ENCODE measurements around the gene DCAF6.

The DCAF6 gene

GRCh38 chr1:168092566-168093355 is 156.3 kb downstream of the DCAF6 start:
- no peak for TF ChIP-seq CTCF (IDR thresholded peaks at IDR 0.05; ENCODE audit: borderline replicate concordance, insufficient read depth, low read depth, low read length)
- no peak overlapping the region for H3K4me3 ChIP-seq (ENCODE audit: low read depth, low read length)

- no peak for TF ChIP-seq CTCF (IDR thresholded peaks at IDR 0.05; ENCODE audit: borderline replicate concordance, insufficient read depth, low read depth, low read length)
- H3K4me3 ChIP-seq (ENCODE audit: low read depth, low read length) = no peak overlapping the region
These were observed 157.1 kb downstream of the DCAF6 start for GRCh38 chr1:168093616-168094015.

- TF ChIP-seq CTCF (IDR thresholded peaks at IDR 0.05; ENCODE audit: borderline replicate concordance, insufficient read depth, low read depth, low read length) = no peak
- no peak overlapping the region for H3K4me3 ChIP-seq (ENCODE audit: low read depth, low read length)
These were observed 159.0 kb downstream of the DCAF6 start for GRCh38 chr1:168095476-168095875.

- H3K4me3 ChIP-seq (ENCODE audit: low read depth, low read length) = no peak overlapping the region
- no peak for TF ChIP-seq CTCF (IDR thresholded peaks at IDR 0.05; ENCODE audit: borderline replicate concordance, insufficient read depth, low read depth, low read length)
These were observed 160.0 kb downstream of the DCAF6 start for GRCh38 chr1:168096296-168097165.

- H3K4me3 ChIP-seq (ENCODE audit: low read depth, low read length) = no peak overlapping the region
- TF ChIP-seq CTCF (IDR thresholded peaks at IDR 0.05; ENCODE audit: borderline replicate concordance, insufficient read depth, low read depth, low read length) = no peak
These were observed 161.5 kb downstream of the DCAF6 start for GRCh38 chr1:168097921-168098528.

GRCh38 chr1:168098534-168099320 is 162.2 kb downstream of the DCAF6 start:
- no peak overlapping the region for H3K4me3 ChIP-seq (ENCODE audit: low read depth, low read length)
- TF ChIP-seq CTCF (IDR thresholded peaks at IDR 0.05; ENCODE audit: borderline replicate concordance, insufficient read depth, low read depth, low read length) = no peak

All from GM12875 (cell line).